Prostate gland (tissue), 2 donors: ENCODE measurements around the gene ICA1.

ENCODE experiments used
- POLR2A ChIP-seq: fragments of 450-650 bp; IDR thresholded peaks from one replicate; pipeline ENCODE4 v1.6.1; 2016; ENCODE audit warnings: antibody characterized with exemption, mild to moderate bottlenecking
- TF ChIP-seq, protein P1 (sequence below), 4 experiments: fragments of 200-600 bp in 2 of 4; fragments of 450-650 bp in 2 of 4; sonication (generic) in 2 of 4; IDR thresholded peaks; 1 replicate in 3 of 4; 2 replicates in 1 of 4; pipeline ENCODE4 v1.5.1; 2016 to 2019; ENCODE audit warnings: antibody characterized with exemption in 4 of 4, mild to moderate bottlenecking in 2 of 4, moderate library complexity in 2 of 4

DNA sequence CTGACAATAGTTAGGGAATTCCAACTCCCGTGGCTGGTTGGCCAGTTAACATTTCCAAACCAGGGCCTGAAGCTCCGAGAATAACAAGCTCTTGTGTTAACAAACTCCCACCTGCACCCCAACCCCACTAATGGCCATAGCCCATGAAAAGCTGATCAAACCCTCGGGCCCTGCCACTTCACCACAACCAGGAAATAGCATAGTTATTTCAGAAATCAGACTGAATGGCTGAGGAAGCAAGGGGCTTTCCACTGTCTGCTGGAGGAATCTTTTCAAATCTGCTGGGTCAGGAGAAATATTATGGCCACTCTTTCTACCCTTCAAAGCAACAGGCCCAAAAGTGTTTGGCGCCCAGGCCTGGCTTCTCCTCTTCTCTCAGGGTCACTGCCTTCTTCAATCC, 147.8 kb downstream of the ICA1 start:
- TF ChIP-seq, protein P1, sequence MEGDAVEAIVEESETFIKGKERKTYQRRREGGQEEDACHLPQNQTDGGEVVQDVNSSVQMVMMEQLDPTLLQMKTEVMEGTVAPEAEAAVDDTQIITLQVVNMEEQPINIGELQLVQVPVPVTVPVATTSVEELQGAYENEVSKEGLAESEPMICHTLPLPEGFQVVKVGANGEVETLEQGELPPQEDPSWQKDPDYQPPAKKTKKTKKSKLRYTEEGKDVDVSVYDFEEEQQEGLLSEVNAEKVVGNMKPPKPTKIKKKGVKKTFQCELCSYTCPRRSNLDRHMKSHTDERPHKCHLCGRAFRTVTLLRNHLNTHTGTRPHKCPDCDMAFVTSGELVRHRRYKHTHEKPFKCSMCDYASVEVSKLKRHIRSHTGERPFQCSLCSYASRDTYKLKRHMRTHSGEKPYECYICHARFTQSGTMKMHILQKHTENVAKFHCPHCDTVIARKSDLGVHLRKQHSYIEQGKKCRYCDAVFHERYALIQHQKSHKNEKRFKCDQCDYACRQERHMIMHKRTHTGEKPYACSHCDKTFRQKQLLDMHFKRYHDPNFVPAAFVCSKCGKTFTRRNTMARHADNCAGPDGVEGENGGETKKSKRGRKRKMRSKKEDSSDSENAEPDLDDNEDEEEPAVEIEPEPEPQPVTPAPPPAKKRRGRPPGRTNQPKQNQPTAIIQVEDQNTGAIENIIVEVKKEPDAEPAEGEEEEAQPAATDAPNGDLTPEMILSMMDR (IDR thresholded peaks at IDR 0.05), result no peak
- TF ChIP-seq POLR2A, result no peak
